K562 (cell line): ENCODE data around the gene OR1E1. TPM values are rescaled to one million over a fixed set of nuclear protein-coding genes. Genes with fewer than 3 reads are reported as not detected.
"Not testable (repeated sequence)": the region's sequence is repeated elsewhere in the genome, so short reads cannot be mapped to it uniquely, and the experiment has no call there.

Experiments used
- ATAC-seq: fragments of 200-7000 bp; cut with Tn5 transposase; 3 replicates; pipeline ENCODE4 v1.9.1; 2020; ENCODE audit warnings: moderate library complexity
- BruUV-seq: library from RNA; stranded (reverse); fragments of 400-500 nt; replicated peaks from 2 replicates; lab custom pipeline; 2021; lab: Mats Ljungman, UMichigan
- CTCF ChIA-PET: fragments of 300-600 bp; formaldehyde crosslinking; extraction: SDS; loops from one replicate; lab custom pipeline; 2021; ENCODE audit warnings: low intra/inter-chr PET ratio; lab: Yijun Ruan, JAX
- POLR2A ChIA-PET: fragments of 300-600, 350-650 bp; sonication (Branson Sonifier 250); formaldehyde crosslinking; extraction: SDS; loops from one replicate; lab custom pipeline; 2021; ENCODE audit warnings: antibody characterized with exemption, inconsistent platforms; lab: Yijun Ruan, JAX
- DNase-seq, 4 experiments: peaks; one replicate each; pipeline versions ENCODE4 v3.0.0 to v3.0.0-alpha.2; 2011 to 2018; ENCODE audit warnings: low spot score in 3 of 4, mixed read lengths in 3 of 4; ENCODE audit errors: extremely low read depth in 1 of 4
- FAIRE-seq: peaks from 2 replicates; lab custom pipeline; 2011; peaks lifted over from hg19 to GRCh38; lab: Jason Lieb, UNC
- H2AFZ ChIP-seq: 2 replicates; pipeline ENCODE4 v1.6.0; 2011; ENCODE audit warnings: low read depth, low read length, control low read depth, inconsistent platforms
- H3K27ac ChIP-seq: fragments of 200-600 bp; 3 replicates; pipeline ENCODE4 v1.8.0; 2011; ENCODE audit warnings: low read depth, mild to moderate bottlenecking, control low read depth, inconsistent platforms, low read length, moderate library complexity, mixed read lengths; ENCODE audit errors: extremely low read depth
- H3K27me3 ChIP-seq, 2 experiments: fragments of 300-600 bp in 1 of 2; 2 replicates in 1 of 2; 3 replicates in 1 of 2; pipeline versions ENCODE4 v1.6.0 to v1.8.0; 2011; ENCODE audit warnings: inconsistent platforms in 2 of 2, low read length in 2 of 2, mild to moderate bottlenecking in 1 of 2, mixed read lengths in 1 of 2, moderate library complexity in 1 of 2; ENCODE audit not compliant: control insufficient read depth in 2 of 2, insufficient read depth in 2 of 2
- H3K36me3 ChIP-seq: fragments of 300-600 bp; 3 replicates; pipeline ENCODE4 v1.8.0; 2011; ENCODE audit warnings: mild to moderate bottlenecking, low read length, inconsistent platforms; ENCODE audit not compliant: control insufficient read depth, insufficient read depth
- H3K4me1 ChIP-seq, 2 experiments: fragments of 200-600 bp in 1 of 2; replicated peaks in 1 of 2; 2 replicates in 1 of 2; 3 replicates in 1 of 2; pipeline versions ENCODE4 v1.5.1 to v1.8.0; 2011; ENCODE audit warnings: inconsistent platforms in 2 of 2, low read length in 2 of 2, mild to moderate bottlenecking in 1 of 2, mixed read lengths in 1 of 2, moderate library complexity in 1 of 2; ENCODE audit not compliant: control insufficient read depth in 2 of 2, insufficient read depth in 2 of 2
- H3K4me2 ChIP-seq: 2 replicates; pipeline ENCODE4 v1.6.1; 2011; ENCODE audit warnings: low read length, control low read depth, inconsistent platforms, mixed read lengths; ENCODE audit not compliant: insufficient read depth
- H3K4me3 ChIP-seq: fragments of 200-600 bp; sonication (generic), shearing (Covaris generic); 2 replicates; pipeline ENCODE4 v1.5.1; 2016; ENCODE audit warnings: control low read depth, inconsistent platforms
- H3K79me2 ChIP-seq: fragments of 200-600 bp; 3 replicates; pipeline ENCODE4 v1.8.0; 2011; ENCODE audit warnings: low read length, inconsistent platforms; ENCODE audit not compliant: control insufficient read depth, insufficient read depth
- H3K9ac ChIP-seq, 2 experiments: 2 replicates each; pipeline versions ENCODE4 v1.6.0 to v1.6.1; 2011; ENCODE audit warnings: low read depth in 2 of 2, low read length in 2 of 2, control low read depth in 1 of 2, inconsistent platforms in 1 of 2, mild to moderate bottlenecking in 1 of 2, mixed read lengths in 1 of 2; ENCODE audit not compliant: insufficient read depth in 1 of 2
- H3K9me1 ChIP-seq: one replicate; pipeline ENCODE4 v1.6.0; 2011; ENCODE audit warnings: inconsistent platforms, mild to moderate bottlenecking, low read length, moderate library complexity; ENCODE audit not compliant: control insufficient read depth, insufficient read depth
- H3K9me3 ChIP-seq: replicated peaks from 2 replicates; pipeline ENCODE4 v1.5.1; 2011; ENCODE audit warnings: low read depth, low read length, inconsistent platforms; ENCODE audit not compliant: control insufficient read depth, insufficient read depth
- H4K20me1 ChIP-seq: replicated peaks from 2 replicates; pipeline ENCODE4 v1.6.1; 2011; ENCODE audit warnings: low read length, inconsistent platforms, mixed read lengths; ENCODE audit not compliant: control insufficient read depth, insufficient read depth
- BACH1 ChIP-seq: fragments of 200-800 bp; sonication (Bioruptor generic); IDR thresholded peaks from 2 replicates; pipeline ENCODE4 v1.6.1; 2016; ENCODE audit warnings: missing genetic modification characterization, missing compliant biosample characterization
- ELF2 ChIP-seq: fragments of 250-450 bp; sonication (Bioruptor Pico); IDR thresholded peaks from 2 replicates; pipeline ENCODE4 v1.5.0; 2021; ENCODE audit warnings: mild to moderate bottlenecking
- RAD51 ChIP-seq: fragments of 450-650 bp; IDR thresholded peaks from 2 replicates; pipeline ENCODE4 v1.7.1; 2016; ENCODE audit warnings: low read depth, mild to moderate bottlenecking, borderline replicate concordance
- TAF9B ChIP-seq: fragments of 450-650 bp; IDR thresholded peaks from 2 replicates; pipeline ENCODE4 v1.6.1; 2018; ENCODE audit warnings: mild to moderate bottlenecking; ENCODE audit not compliant: partially characterized antibody
- WGBS: fragments of 100-300 bp; shearing (Covaris generic); methylation state at CpG from one replicate; pipeline ENCODE4 v1.1.6; 2016; ENCODE audit warnings: low coverage, mixed read lengths; ENCODE audit not compliant: insufficient coverage; ENCODE audit errors: missing lambda C conversion rate; 5-methylcytosine and 5-hydroxymethylcytosine counted together
- in situ Hi-C: fragments of 300-500 bp; cut with MboI; formaldehyde crosslinking; loops from 4 replicates; pipeline ENCODE4 v1.15.0; 2018; ENCODE audit warnings: inconsistent platforms, mixed read lengths
- intact Hi-C: fragments of 100-400 bp; cut with micrococcal nuclease; formaldehyde crosslinking; loops from 2 replicates; pipeline ENCODE4 v1.14.2; 2022
- polyA plus RNA-seq, 8 experiments: library from polyadenylated mRNA; depleted of rRNA in 4 of 8; stranded (reverse) in 5 of 8; unstranded in 3 of 8; fragments of >200 nt; fragmentation: Nextera tagmentation in 2 of 8; fragmentation: Illumina TruSeq in 1 of 8; extraction: Ambion mirVana in 2 of 8; extraction: Trizol in 1 of 8; gene quantifications; 2 replicates each; pipeline versions ENCODE4 v1.2.1 to v1.2.3, GENCODE V29; 2011 to 2014; ENCODE audit warnings: inconsistent platforms in 1 of 8, missing spikeins in 1 of 8
- small RNA-seq: library from RNA; depleted of rRNA; stranded (forward); fragments of <200 nt; gene quantifications from one replicate; pipeline ENCODE3, GENCODE V24; 2014
- total RNA-seq, 7 experiments: library from RNA; depleted of rRNA in 6 of 7; stranded (reverse); fragments of >200 nt in 6 of 7; fragmentation: Illumina TruSeq in 2 of 7; extraction: Trizol in 2 of 7; gene quantifications; 2 replicates each; pipeline versions ENCODE4 v1.2.1 to v1.2.3, GENCODE V29; 2011 to 2021; ENCODE audit warnings: low replicate concordance in 1 of 7
- TF ChIP-seq, protein P1 (sequence below): fragments of 250-450 bp; sonication (Bioruptor Pico); IDR thresholded peaks from 2 replicates; pipeline ENCODE4 v1.5.0; 2022; ENCODE audit warnings: mild to moderate bottlenecking

The OR1E1 gene
- total and polyA plus RNA-seq, 9 of the 15 experiments (the other 6 are each of a cell fraction or from before 2014, with no cell fraction given): not detected

DNA sequence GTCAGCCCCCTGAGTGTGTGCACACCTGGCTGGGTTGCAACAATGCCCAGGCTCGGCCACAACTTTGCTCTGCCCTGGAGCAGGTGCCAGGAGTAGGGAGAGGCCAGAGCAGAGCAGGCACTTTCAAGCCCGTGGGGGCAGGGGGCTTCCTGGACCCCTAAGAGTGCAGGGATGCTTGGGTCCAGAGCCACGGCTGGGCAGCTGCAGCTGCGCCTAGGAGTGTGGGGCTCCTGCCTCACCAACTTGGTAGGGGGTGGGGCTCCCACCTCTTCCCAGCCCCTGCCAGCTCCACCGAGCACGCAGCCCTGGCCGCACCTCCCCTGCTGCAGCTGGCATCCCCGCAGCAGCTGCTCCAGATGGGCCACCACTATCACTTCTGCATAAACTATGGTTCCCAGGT lies 19.9 kb downstream of the OR1E1 start:
- Histone ChIP-seq H3K9ac (no peak overlapping the region), H3K9me3 (no peaks in the 10 kb centered on the region), H4K20me1 (no peaks in the 10 kb centered on the region), H3K4me3 (no peak overlapping the region), H3K27me3 (peaks cover 0 to 5% of the 10 kb centered on the region in 2 experiments; a peak in 1 of 5 replicates), H3K4me1 (no peaks in the 10 kb centered on the region), H3K27ac (no peak overlapping the region), H3K36me3 (no peaks in the 10 kb centered on the region), H2AFZ (no peak overlapping the region), H3K4me2 (no peak overlapping the region), H3K79me2 (no peaks in the 10 kb centered on the region), H3K9me1 (no peaks in the 10 kb centered on the region)
- TF ChIP-seq RAD51 (no peak), ELF2 (CRISPR knock-in tag) (no peak), TAF9B (no peak), BACH1 (tag) (no peak)
- TF ChIP-seq, protein P1, sequence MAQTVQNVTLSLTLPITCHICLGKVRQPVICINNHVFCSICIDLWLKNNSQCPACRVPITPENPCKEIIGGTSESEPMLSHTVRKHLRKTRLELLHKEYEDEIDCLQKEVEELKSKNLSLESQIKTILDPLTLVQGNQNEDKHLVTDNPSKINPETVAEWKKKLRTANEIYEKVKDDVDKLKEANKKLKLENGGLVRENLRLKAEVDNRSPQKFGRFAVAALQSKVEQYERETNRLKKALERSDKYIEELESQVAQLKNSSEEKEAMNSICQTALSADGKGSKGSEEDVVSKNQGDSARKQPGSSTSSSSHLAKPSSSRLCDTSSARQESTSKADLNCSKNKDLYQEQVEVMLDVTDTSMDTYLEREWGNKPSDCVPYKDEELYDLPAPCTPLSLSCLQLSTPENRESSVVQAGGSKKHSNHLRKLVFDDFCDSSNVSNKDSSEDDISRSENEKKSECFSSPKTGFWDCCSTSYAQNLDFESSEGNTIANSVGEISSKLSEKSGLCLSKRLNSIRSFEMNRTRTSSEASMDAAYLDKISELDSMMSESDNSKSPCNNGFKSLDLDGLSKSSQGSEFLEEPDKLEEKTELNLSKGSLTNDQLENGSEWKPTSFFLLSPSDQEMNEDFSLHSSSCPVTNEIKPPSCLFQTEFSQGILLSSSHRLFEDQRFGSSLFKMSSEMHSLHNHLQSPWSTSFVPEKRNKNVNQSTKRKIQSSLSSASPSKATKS (CRISPR knock-in tag): no peak
- DNase-seq: no peak
- no TSS peak for BruUV-seq
- POLR2A ChIA-PET: no interaction called here
- in situ Hi-C loops: no loop called here
- FAIRE-seq: no peak
- CTCF ChIA-PET: no interaction called here
- intact Hi-C loops: no loop called here
- WGBS: 3% methylated on average over 5 of the region's 8 CpGs
- no peak for ATAC-seq

DNA sequence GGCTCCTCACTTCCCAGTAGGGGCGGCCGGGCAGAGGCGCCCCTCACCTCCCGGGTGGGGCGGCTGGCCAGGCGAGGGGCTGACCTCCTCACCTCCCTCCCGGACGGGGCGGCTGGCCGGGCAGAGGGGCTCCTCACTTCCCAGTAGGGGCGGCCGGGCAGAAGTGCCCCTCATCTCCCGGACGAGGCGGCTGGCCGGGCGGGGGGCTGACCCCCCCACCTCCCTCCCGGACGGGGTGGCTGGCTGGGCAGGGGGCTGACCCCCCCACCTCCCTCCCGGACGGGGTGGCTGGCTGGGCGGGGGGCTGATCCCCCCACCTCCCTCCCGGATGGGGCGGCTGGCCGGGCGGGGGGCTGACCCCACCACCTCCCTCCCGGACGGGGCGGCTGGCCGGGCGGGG lies 27.0 kb downstream of the OR1E1 start:
- BruUV-seq, in situ Hi-C loops, H3K4me1 ChIP-seq, intact Hi-C loops, H3K9ac ChIP-seq, ATAC-seq, H3K27ac ChIP-seq, H3K27me3 ChIP-seq, H3K4me2 ChIP-seq, H3K36me3 ChIP-seq, H2AFZ ChIP-seq, H3K79me2 ChIP-seq, H3K9me1 ChIP-seq, POLR2A ChIA-PET, FAIRE-seq, H4K20me1 ChIP-seq, CTCF ChIA-PET, DNase-seq, H3K9me3 ChIP-seq, H3K4me3 ChIP-seq: not testable (repeated sequence)
- no CpG with 5 or more reads among the region's 31 CpGs for WGBS

Small RNAs within 50 kb of the gene (small RNA-seq; reads per million reads assigned to genes)
- gene OR1AC1P: not detected

Other genes with a start within 250 kb of the OR1E1 start
Only the 7 nearest of the 12 such genes appear.
- gene OR3A1, start 100.0 kb downstream of the OR1E1 start, total RNA-seq (2014; rRNA removed): not detected in 2 replicates
- gene OR3A1, start 100.0 kb downstream of the OR1E1 start, total RNA-seq (2014; rRNA removed; fragmentation: Illumina TruSeq; extraction: Trizol): not detected in 2 replicates
- not detected in 2 replicates for gene OR3A1, start 100.0 kb downstream of the OR1E1 start, total RNA-seq (2015; rRNA removed; fragmentation: Illumina TruSeq; extraction: Trizol)
- gene OR3A1, start 100.0 kb downstream of the OR1E1 start, total RNA-seq (2021): not detected in 2 replicates
- gene OR3A1, start 100.0 kb downstream of the OR1E1 start, polyA plus RNA-seq (2011; rRNA removed): not detected in 2 replicates
- gene OR3A1, start 100.0 kb downstream of the OR1E1 start, polyA plus RNA-seq (2014; fragmentation: Illumina TruSeq; extraction: Trizol): not detected in 2 replicates
- not detected for gene OR3A1, start 100.0 kb downstream of the OR1E1 start, polyA plus RNA-seq (2014; fragmentation: Nextera tagmentation; extraction: Ambion mirVana)
- not detected in 2 replicates for gene OR3A1, start 100.0 kb downstream of the OR1E1 start, polyA plus RNA-seq (2014; rRNA removed)
- gene OR3A2, start 12.1 kb downstream of the OR1E1 start, total RNA-seq (2014; rRNA removed): not detected in 2 replicates
- gene OR3A2, start 12.1 kb downstream of the OR1E1 start, total RNA-seq (2014; rRNA removed; fragmentation: Illumina TruSeq; extraction: Trizol): not detected in 2 replicates
- gene OR3A2, start 12.1 kb downstream of the OR1E1 start, total RNA-seq (2015; rRNA removed; fragmentation: Illumina TruSeq; extraction: Trizol): not detected in 2 replicates
- gene OR3A2, start 12.1 kb downstream of the OR1E1 start, total RNA-seq (2021): not detected in 2 replicates
- not detected in 2 replicates for gene OR3A2, start 12.1 kb downstream of the OR1E1 start, polyA plus RNA-seq (2011; rRNA removed)
- gene OR3A2, start 12.1 kb downstream of the OR1E1 start, polyA plus RNA-seq (2014; fragmentation: Illumina TruSeq; extraction: Trizol): not detected in 2 replicates
- gene OR3A2, start 12.1 kb downstream of the OR1E1 start, polyA plus RNA-seq (2014; fragmentation: Nextera tagmentation; extraction: Ambion mirVana): not detected
- not detected in 2 replicates for gene OR3A2, start 12.1 kb downstream of the OR1E1 start, polyA plus RNA-seq (2014; rRNA removed)
- gene OR3A3, start 13.0 kb upstream of the OR1E1 start, total RNA-seq (2014; rRNA removed): not detected in 2 replicates
- not detected in 2 replicates for gene OR3A3, start 13.0 kb upstream of the OR1E1 start, total RNA-seq (2014; rRNA removed; fragmentation: Illumina TruSeq; extraction: Trizol)
- not detected in 2 replicates for gene OR3A3, start 13.0 kb upstream of the OR1E1 start, total RNA-seq (2015; rRNA removed; fragmentation: Illumina TruSeq; extraction: Trizol)
- not detected in 2 replicates for gene OR3A3, start 13.0 kb upstream of the OR1E1 start, total RNA-seq (2021)
- gene OR3A3, start 13.0 kb upstream of the OR1E1 start, polyA plus RNA-seq (2011; rRNA removed): not detected in 2 replicates
- gene OR3A3, start 13.0 kb upstream of the OR1E1 start, polyA plus RNA-seq (2014; fragmentation: Illumina TruSeq; extraction: Trizol): not detected in 2 replicates
- gene OR3A3, start 13.0 kb upstream of the OR1E1 start, polyA plus RNA-seq (2014; fragmentation: Nextera tagmentation; extraction: Ambion mirVana): not detected
- gene OR3A3, start 13.0 kb upstream of the OR1E1 start, polyA plus RNA-seq (2014; rRNA removed): not detected in 2 replicates
- not detected in 2 replicates for gene OR1E2, start 35.4 kb upstream of the OR1E1 start, total RNA-seq (2014; rRNA removed)
- not detected in 2 replicates for gene OR1E2, start 35.4 kb upstream of the OR1E1 start, total RNA-seq (2014; rRNA removed; fragmentation: Illumina TruSeq; extraction: Trizol)
- gene OR1E2, start 35.4 kb upstream of the OR1E1 start, total RNA-seq (2015; rRNA removed; fragmentation: Illumina TruSeq; extraction: Trizol): not detected in 2 replicates
- gene OR1E2, start 35.4 kb upstream of the OR1E1 start, total RNA-seq (2021): not detected in 2 replicates
- not detected in 2 replicates for gene OR1E2, start 35.4 kb upstream of the OR1E1 start, polyA plus RNA-seq (2011; rRNA removed)
- not detected in 2 replicates for gene OR1E2, start 35.4 kb upstream of the OR1E1 start, polyA plus RNA-seq (2014; fragmentation: Illumina TruSeq; extraction: Trizol)
- not detected for gene OR1E2, start 35.4 kb upstream of the OR1E1 start, polyA plus RNA-seq (2014; fragmentation: Nextera tagmentation; extraction: Ambion mirVana)
- gene OR1E2, start 35.4 kb upstream of the OR1E1 start, polyA plus RNA-seq (2014; rRNA removed): not detected in 2 replicates
- 0.16 and 0.18 TPM in 2 replicates for gene SPATA22, start 73.4 kb upstream of the OR1E1 start, total RNA-seq (2014; rRNA removed)
- 0.44 and 0.73 TPM in 2 replicates for gene SPATA22, start 73.4 kb upstream of the OR1E1 start, total RNA-seq (2014; rRNA removed; fragmentation: Illumina TruSeq; extraction: Trizol)
- 0.33 and 0.38 TPM in 2 replicates for gene SPATA22, start 73.4 kb upstream of the OR1E1 start, total RNA-seq (2015; rRNA removed; fragmentation: Illumina TruSeq; extraction: Trizol)
- 0.33 TPM in 1 of 2 replicates, not detected in the other for gene SPATA22, start 73.4 kb upstream of the OR1E1 start, total RNA-seq (2021)
- 0.17 TPM in 1 of 2 replicates, not detected in the other for gene SPATA22, start 73.4 kb upstream of the OR1E1 start, polyA plus RNA-seq (2011; rRNA removed)
- 0.62 and 0.77 TPM in 2 replicates for gene SPATA22, start 73.4 kb upstream of the OR1E1 start, polyA plus RNA-seq (2014; fragmentation: Illumina TruSeq; extraction: Trizol)
- under 1 TPM; 0.48 to 0.66 TPM for gene SPATA22, start 73.4 kb upstream of the OR1E1 start, polyA plus RNA-seq (2014; fragmentation: Nextera tagmentation; extraction: Ambion mirVana)
- 0.36 and 0.53 TPM in 2 replicates for gene SPATA22, start 73.4 kb upstream of the OR1E1 start, polyA plus RNA-seq (2014; rRNA removed)
- not detected in 2 replicates for gene ASPA, start 77.6 kb upstream of the OR1E1 start, total RNA-seq (2014; rRNA removed)
- gene ASPA, start 77.6 kb upstream of the OR1E1 start, total RNA-seq (2014; rRNA removed; fragmentation: Illumina TruSeq; extraction: Trizol): not detected in 2 replicates
- not detected in 2 replicates for gene ASPA, start 77.6 kb upstream of the OR1E1 start, total RNA-seq (2015; rRNA removed; fragmentation: Illumina TruSeq; extraction: Trizol)
- gene ASPA, start 77.6 kb upstream of the OR1E1 start, total RNA-seq (2021): not detected in 2 replicates
- gene ASPA, start 77.6 kb upstream of the OR1E1 start, polyA plus RNA-seq (2011; rRNA removed): not detected in 2 replicates
- not detected in 2 replicates for gene ASPA, start 77.6 kb upstream of the OR1E1 start, polyA plus RNA-seq (2014; fragmentation: Illumina TruSeq; extraction: Trizol)
- gene ASPA, start 77.6 kb upstream of the OR1E1 start, polyA plus RNA-seq (2014; fragmentation: Nextera tagmentation; extraction: Ambion mirVana): not detected
- not detected in 2 replicates for gene ASPA, start 77.6 kb upstream of the OR1E1 start, polyA plus RNA-seq (2014; rRNA removed)
- 0.09 TPM in 1 of 2 replicates, not detected in the other for gene TRPV3, start 159.4 kb upstream of the OR1E1 start, total RNA-seq (2014; rRNA removed)
- 0.07 and 0.10 TPM in 2 replicates for gene TRPV3, start 159.4 kb upstream of the OR1E1 start, total RNA-seq (2014; rRNA removed; fragmentation: Illumina TruSeq; extraction: Trizol)
- gene TRPV3, start 159.4 kb upstream of the OR1E1 start, total RNA-seq (2015; rRNA removed; fragmentation: Illumina TruSeq; extraction: Trizol): 0.11 TPM in 2 replicates
- gene TRPV3, start 159.4 kb upstream of the OR1E1 start, total RNA-seq (2021): 0.11 and 0.18 TPM in 2 replicates
- 0.09 and 0.22 TPM in 2 replicates for gene TRPV3, start 159.4 kb upstream of the OR1E1 start, polyA plus RNA-seq (2011; rRNA removed)
- 0.08 and 0.10 TPM in 2 replicates for gene TRPV3, start 159.4 kb upstream of the OR1E1 start, polyA plus RNA-seq (2014; fragmentation: Illumina TruSeq; extraction: Trizol)
- under 1 TPM in 1 of 2 experiments, not detected in 1; 0.03 TPM for gene TRPV3, start 159.4 kb upstream of the OR1E1 start, polyA plus RNA-seq (2014; fragmentation: Nextera tagmentation; extraction: Ambion mirVana)
- 0.42 and 0.55 TPM in 2 replicates for gene TRPV3, start 159.4 kb upstream of the OR1E1 start, polyA plus RNA-seq (2014; rRNA removed)